Endothelial cell of umbilical vein (primary cell): Measurements from ENCODE around the gene WNT11. TPM values are rescaled to one million over a fixed set of nuclear protein-coding genes. Genes with fewer than 3 reads are reported as not detected.

Source experiments
- BruUV-seq: library from RNA; stranded (reverse); fragments of 400-500 nt; replicated peaks from 2 replicates; lab custom pipeline; 2021; lab: Mats Ljungman, UMichigan
- CTCF ChIA-PET: fragments of 300-600, 350-600 bp; sonication (Branson Sonifier 250); formaldehyde crosslinking; loops from one replicate; lab custom pipeline; 2021; ENCODE audit warnings: antibody characterized with exemption, inconsistent platforms; lab: Charles Lee
- POLR2A ChIA-PET: fragments of 300-600, 350-600 bp; sonication (Branson Sonifier 250); formaldehyde crosslinking; loops from one replicate; lab custom pipeline; 2021; ENCODE audit warnings: antibody characterized with exemption, inconsistent platforms; lab: Charles Lee
- DNase-seq: peaks from one replicate; pipeline ENCODE4 v3.0.0-alpha.2; 2011; ENCODE audit warnings: low read depth, low spot score
- FAIRE-seq: peaks from 2 replicates; lab custom pipeline; 2011; peaks lifted over from hg19 to GRCh38; lab: Jason Lieb, UNC
- H2AFZ ChIP-seq: 2 replicates; pipeline ENCODE4 v1.6.0; 2012; ENCODE audit warnings: low read depth, low read length, control low read depth, inconsistent platforms
- H3K27ac ChIP-seq: 2 replicates; pipeline ENCODE4 v1.5.1; 2011; ENCODE audit warnings: low read depth, mild to moderate bottlenecking, control low read depth, low read length, moderate library complexity; ENCODE audit not compliant: insufficient read depth
- H3K27me3 ChIP-seq, 2 experiments: 2 replicates each; pipeline versions ENCODE4 v1.6.0 to v1.6.1; 2011; ENCODE audit warnings: low read length in 2 of 2, mixed read lengths in 1 of 2; ENCODE audit not compliant: control insufficient read depth in 2 of 2, insufficient read depth in 2 of 2
- H3K36me3 ChIP-seq, 2 experiments: 2 replicates in 1 of 2; 3 replicates in 1 of 2; pipeline ENCODE4 v1.5.1; 2011; ENCODE audit warnings: low read length in 2 of 2, mild to moderate bottlenecking in 1 of 2, moderate library complexity in 1 of 2; ENCODE audit not compliant: control insufficient read depth in 2 of 2, insufficient read depth in 2 of 2; ENCODE audit errors: extremely low read depth in 1 of 2
- H3K4me1 ChIP-seq: 3 replicates; pipeline ENCODE4 v1.5.1; 2011; ENCODE audit warnings: mild to moderate bottlenecking, low read length; ENCODE audit not compliant: control insufficient read depth, insufficient read depth; ENCODE audit errors: extremely low read depth
- H3K4me2 ChIP-seq: 2 replicates; pipeline ENCODE4 v1.6.1; 2011; ENCODE audit warnings: low read length, control low read depth, mixed read lengths; ENCODE audit not compliant: insufficient read depth
- H3K4me3 ChIP-seq, 3 experiments: fragments of 200-600 bp in 1 of 3; sonication (generic), shearing (Covaris generic) in 1 of 3; replicated peaks in 1 of 3; 2 replicates each; pipeline ENCODE4 v1.5.1; 2011 to 2016; ENCODE audit warnings: control low read depth in 3 of 3, low read length in 3 of 3, mild to moderate bottlenecking in 2 of 3, inconsistent platforms in 1 of 3, low read depth in 1 of 3, moderate library complexity in 1 of 3; ENCODE audit not compliant: insufficient read depth in 1 of 3
- H3K79me2 ChIP-seq: 2 replicates; pipeline ENCODE4 v1.6.0; 2012; ENCODE audit warnings: low read length, inconsistent platforms; ENCODE audit not compliant: control insufficient read depth, insufficient read depth
- H3K9ac ChIP-seq: replicated peaks from 2 replicates; pipeline ENCODE3; 2011; ENCODE audit warnings: low read length, control low read depth; ENCODE audit not compliant: insufficient read depth; ENCODE audit errors: extremely low read depth
- H3K9me1 ChIP-seq: replicated peaks from 3 replicates; pipeline ENCODE4 v1.6.0; 2011; ENCODE audit warnings: mild to moderate bottlenecking, low read length; ENCODE audit not compliant: control insufficient read depth, insufficient read depth; ENCODE audit errors: extremely low read depth
- H3K9me3 ChIP-seq: replicated peaks from 2 replicates; pipeline ENCODE4 v1.5.1; 2012; ENCODE audit warnings: low read length, inconsistent platforms; ENCODE audit not compliant: control insufficient read depth, insufficient read depth
- H4K20me1 ChIP-seq: replicated peaks from 2 replicates; pipeline ENCODE3; 2011; ENCODE audit warnings: mild to moderate bottlenecking, low read length; ENCODE audit not compliant: control insufficient read depth, insufficient read depth; ENCODE audit errors: extremely low read depth
- EZH2 ChIP-seq: IDR thresholded peaks from 2 replicates; pipeline ENCODE4 v1.6.1; 2012; ENCODE audit warnings: borderline replicate concordance, low read depth, mild to moderate bottlenecking, moderate library complexity, low read length, inconsistent platforms; ENCODE audit not compliant: severe bottlenecking
- FOS ChIP-seq: IDR thresholded peaks from 2 replicates; pipeline ENCODE4 v1.6.1; 2011; ENCODE audit warnings: mild to moderate bottlenecking, low read length, moderate library complexity, borderline replicate concordance; ENCODE audit not compliant: insufficient read depth
- GATA2 ChIP-seq: IDR thresholded peaks from 2 replicates; pipeline ENCODE4 v1.7.0; 2011; ENCODE audit warnings: low read depth, mild to moderate bottlenecking, moderate library complexity, mixed read lengths, low read length; ENCODE audit not compliant: insufficient read length, insufficient read depth
- JUN ChIP-seq: IDR thresholded peaks from 2 replicates; pipeline ENCODE4 v1.6.1; 2011; ENCODE audit warnings: borderline replicate concordance, low read depth; ENCODE audit not compliant: insufficient read length, insufficient read depth
- MYC ChIP-seq: IDR thresholded peaks from one replicate; pipeline ENCODE4 v1.6.1; 2011; ENCODE audit warnings: mild to moderate bottlenecking, low read depth, low read length
- POLR2A ChIP-seq: IDR thresholded peaks from 2 replicates; pipeline ENCODE4 v1.6.1; 2012; ENCODE audit warnings: low read depth, mild to moderate bottlenecking, control low read depth, low read length
- POLR2AphosphoS5 ChIP-seq: IDR thresholded peaks from 2 replicates; pipeline ENCODE4 v1.6.1; 2012; ENCODE audit warnings: low read depth, mild to moderate bottlenecking, control low read depth, low read length, moderate library complexity; ENCODE audit not compliant: insufficient read depth
- dilution Hi-C: fragments of 300-500 bp; cut with MboI; formaldehyde crosslinking; loops from one replicate; pipeline ENCODE4 v1.15.0; 2019; ENCODE audit warnings: low sequenced_read_pairs; ENCODE audit not compliant: extremely low pct_ligation_motif_present
- intact Hi-C: fragments of 100-400 bp; cut with micrococcal nuclease; formaldehyde crosslinking; loops from one replicate; pipeline ENCODE4 v1.10.0; 2022
- polyA plus RNA-seq, 4 experiments: library from polyadenylated mRNA; depleted of rRNA in 3 of 4; stranded (reverse) in 3 of 4; unstranded in 1 of 4; fragments of >200 nt; gene quantifications; 2 replicates each; pipeline versions ENCODE4 v1.2.1 to v1.2.3, GENCODE V29; 2011 to 2012; ENCODE audit warnings: missing spikeins in 1 of 4
- total RNA-seq: library from RNA; stranded (reverse); gene quantifications from 2 replicates; pipeline ENCODE4 v1.2.3, GENCODE V29; 2021
- TF ChIP-seq, protein P1 (sequence below): IDR thresholded peaks from 2 replicates; pipeline ENCODE4 v1.6.1; 2011; ENCODE audit not compliant: insufficient read depth, insufficient read length
- TF ChIP-seq, protein P2 (sequence below), 2 donors: IDR thresholded peaks; 1 replicate in 1 of 2; 2 replicates in 1 of 2; pipeline ENCODE4 v1.5.1; 2011; ENCODE audit warnings: low read length in 2 of 2, mild to moderate bottlenecking in 2 of 2, moderate library complexity in 2 of 2, control low read depth in 1 of 2, inconsistent platforms in 1 of 2, low read depth in 1 of 2; ENCODE audit not compliant: insufficient read depth in 1 of 2; ENCODE audit errors: extremely low read depth in 1 of 2

Gene WNT11
- total and polyA plus RNA-seq, 2 donors (not counting 3 experiments of a cell fraction or from before 2014, with no cell fraction given) = not detected

DNA sequence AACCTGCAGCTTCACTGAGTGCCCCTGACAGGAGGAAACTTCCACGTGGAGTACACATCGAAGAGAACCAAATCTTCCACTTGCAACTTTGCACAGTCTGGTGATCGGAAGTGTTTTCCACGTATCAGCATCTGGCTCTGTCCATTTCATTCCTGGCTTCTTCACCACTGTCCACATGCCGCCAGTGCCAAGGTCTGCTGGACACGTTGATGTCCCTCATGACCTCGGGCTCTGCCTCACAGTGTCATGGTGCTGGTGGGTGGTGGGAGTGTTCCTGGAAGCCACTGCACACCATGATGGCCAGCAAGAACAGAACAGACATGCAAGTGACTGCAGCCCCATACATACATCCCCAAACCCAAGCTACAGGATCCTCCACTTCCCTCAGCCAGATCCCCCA lies 48.4 kb downstream of the WNT11 start:
- no peaks in the 10 kb centered on the region for H3K4me1 ChIP-seq
- no peaks in the 10 kb centered on the region for H3K79me2 ChIP-seq
- POLR2A ChIA-PET = no interaction called here
- no peak overlapping the region for H3K27ac ChIP-seq
- no peak overlapping the region for H3K9ac ChIP-seq
- H3K4me3 ChIP-seq = no peak overlapping the region
- FAIRE-seq (no peak), DNase-seq (no peak)
- H3K9me3 ChIP-seq = no peaks in the 10 kb centered on the region
- H2AFZ ChIP-seq = no peak overlapping the region
- no peaks in the 10 kb centered on the region for H3K9me1 ChIP-seq
- TF ChIP-seq GATA2 (no peak), JUN (no peak), FOS (no peak), EZH2 (no peak), POLR2AphosphoS5 (no peak), MYC (no peak), POLR2A (no peak)
- TF ChIP-seq, protein P1, sequence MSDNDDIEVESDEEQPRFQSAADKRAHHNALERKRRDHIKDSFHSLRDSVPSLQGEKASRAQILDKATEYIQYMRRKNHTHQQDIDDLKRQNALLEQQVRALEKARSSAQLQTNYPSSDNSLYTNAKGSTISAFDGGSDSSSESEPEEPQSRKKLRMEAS = no peak
- TF ChIP-seq, protein P2, sequence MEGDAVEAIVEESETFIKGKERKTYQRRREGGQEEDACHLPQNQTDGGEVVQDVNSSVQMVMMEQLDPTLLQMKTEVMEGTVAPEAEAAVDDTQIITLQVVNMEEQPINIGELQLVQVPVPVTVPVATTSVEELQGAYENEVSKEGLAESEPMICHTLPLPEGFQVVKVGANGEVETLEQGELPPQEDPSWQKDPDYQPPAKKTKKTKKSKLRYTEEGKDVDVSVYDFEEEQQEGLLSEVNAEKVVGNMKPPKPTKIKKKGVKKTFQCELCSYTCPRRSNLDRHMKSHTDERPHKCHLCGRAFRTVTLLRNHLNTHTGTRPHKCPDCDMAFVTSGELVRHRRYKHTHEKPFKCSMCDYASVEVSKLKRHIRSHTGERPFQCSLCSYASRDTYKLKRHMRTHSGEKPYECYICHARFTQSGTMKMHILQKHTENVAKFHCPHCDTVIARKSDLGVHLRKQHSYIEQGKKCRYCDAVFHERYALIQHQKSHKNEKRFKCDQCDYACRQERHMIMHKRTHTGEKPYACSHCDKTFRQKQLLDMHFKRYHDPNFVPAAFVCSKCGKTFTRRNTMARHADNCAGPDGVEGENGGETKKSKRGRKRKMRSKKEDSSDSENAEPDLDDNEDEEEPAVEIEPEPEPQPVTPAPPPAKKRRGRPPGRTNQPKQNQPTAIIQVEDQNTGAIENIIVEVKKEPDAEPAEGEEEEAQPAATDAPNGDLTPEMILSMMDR (IDR thresholded peaks at IDR 0.05; ENCODE audit: extremely low read depth in 1 of 2, insufficient read depth in 1 of 2, low read depth in 1 of 2, low read length in 2 of 2) = no peak
- CTCF ChIA-PET = interaction anchor here (0.6 to 0.9 kb wide), 3 partner anchors 11 to 261 kb away, joined by 3 to 4 read pairs (median 3); no protein-coding TSS in a partner anchor
- H3K36me3 ChIP-seq = no peaks in the 10 kb centered on the region
- H3K4me2 ChIP-seq = no peak overlapping the region
- intact Hi-C loops (no loop called here), dilution Hi-C loops (no loop called here)
- no TSS peak for BruUV-seq
- H4K20me1 ChIP-seq = no peaks in the 10 kb centered on the region
- no peaks in the 10 kb centered on the region for H3K27me3 ChIP-seq
